Right atrium auricular region (tissue), 2 donors: Measurements from ENCODE around the gene RFT1. TPM values are rescaled to one million over a fixed set of nuclear protein-coding genes. Genes with fewer than 3 reads are reported as not detected.

Source experiments
- DNase-seq: peaks from one replicate; pipeline ENCODE4 v3.0.0-alpha.2; 2019; ENCODE audit warnings: low spot score
- H3K27ac ChIP-seq, 2 donors: fragments of 200-600 bp; sonication (generic); 1 replicate in 1 of 2; 2 replicates in 1 of 2; pipeline ENCODE4 v1.5.1; 2016 to 2019
- H3K27me3 ChIP-seq, 2 donors: fragments of 200-600 bp; sonication (generic); one replicate each; pipeline versions ENCODE4 v1.5.1 to v1.6.0; 2017 to 2019
- H3K36me3 ChIP-seq: fragments of 200-600 bp; sonication (generic); one replicate; pipeline ENCODE4 v1.5.1; 2016
- H3K4me1 ChIP-seq, 2 donors: fragments of 200-600 bp; sonication (generic); one replicate each; pipeline versions ENCODE4 v1.5.1 to v1.6.0; 2017 to 2019
- H3K4me3 ChIP-seq, 2 donors: fragments of 200-600 bp; sonication (generic); 1 replicate in 1 of 2; 2 replicates in 1 of 2; pipeline ENCODE4 v1.5.1; 2017 to 2019; ENCODE audit warnings: mild to moderate bottlenecking in 1 of 2, moderate library complexity in 1 of 2
- H3K9me3 ChIP-seq, 2 donors: fragments of 200-600 bp; sonication (generic); one replicate each; pipeline ENCODE4 v1.5.1; 2019
- total RNA-seq, 2 donors: library from RNA; depleted of rRNA; stranded (reverse); fragments of >200 nt; gene quantifications; one replicate each; pipeline ENCODE4 v1.1.0, GENCODE V29; 2016
- TF ChIP-seq, protein P1 (sequence below), 2 donors: fragments of 200-600 bp; sonication (generic); IDR thresholded peaks; one replicate each; pipeline ENCODE4 v1.5.1; 2019; ENCODE audit warnings: antibody characterized with exemption in 2 of 2

The RFT1 gene
- total RNA-seq, 2 donors from 2014 or later, result 6.2 to 6.8 TPM

DNA sequence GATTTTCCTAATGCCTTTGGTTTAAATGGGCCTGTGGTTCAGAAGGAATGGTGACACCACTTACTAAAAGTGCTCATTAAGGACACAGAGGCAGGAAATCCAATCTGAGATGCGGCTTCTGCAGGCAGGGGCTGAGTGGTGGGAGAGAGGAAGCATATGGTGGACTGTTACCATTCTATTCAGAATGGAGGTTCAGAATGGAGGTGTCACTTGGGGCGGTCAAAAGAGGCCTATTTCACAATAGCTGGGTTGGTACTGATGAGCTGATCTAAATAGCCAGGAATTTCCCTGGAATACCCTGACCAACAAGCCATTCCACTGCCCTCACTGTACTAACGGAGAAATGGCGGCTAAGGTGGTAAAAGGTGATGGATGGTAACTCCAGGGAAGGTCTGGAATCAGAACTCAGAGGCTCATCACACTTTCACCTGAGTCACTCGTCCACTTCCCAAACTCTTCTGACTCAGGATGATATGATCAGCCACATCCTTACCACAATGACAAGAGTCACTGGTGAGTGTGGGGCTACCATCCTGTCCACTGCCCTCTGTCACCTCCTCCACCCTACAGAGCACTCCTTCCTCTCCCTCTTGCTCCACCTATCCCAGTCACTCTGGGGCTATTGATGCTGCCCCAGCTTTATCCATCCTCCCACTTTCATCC is 15.7 kb downstream of the RFT1 start:
- H3K9me3 ChIP-seq, result no peaks in the 10 kb centered on the region
- peaks cover 48% of the 10 kb centered on the region for H3K36me3 ChIP-seq
- H3K4me1 ChIP-seq, result peaks cover 0 to 26% of the 10 kb centered on the region in 2 donors
- no peak for DNase-seq
- H3K4me3 ChIP-seq, result no peak overlapping the region
- TF ChIP-seq, protein P1, sequence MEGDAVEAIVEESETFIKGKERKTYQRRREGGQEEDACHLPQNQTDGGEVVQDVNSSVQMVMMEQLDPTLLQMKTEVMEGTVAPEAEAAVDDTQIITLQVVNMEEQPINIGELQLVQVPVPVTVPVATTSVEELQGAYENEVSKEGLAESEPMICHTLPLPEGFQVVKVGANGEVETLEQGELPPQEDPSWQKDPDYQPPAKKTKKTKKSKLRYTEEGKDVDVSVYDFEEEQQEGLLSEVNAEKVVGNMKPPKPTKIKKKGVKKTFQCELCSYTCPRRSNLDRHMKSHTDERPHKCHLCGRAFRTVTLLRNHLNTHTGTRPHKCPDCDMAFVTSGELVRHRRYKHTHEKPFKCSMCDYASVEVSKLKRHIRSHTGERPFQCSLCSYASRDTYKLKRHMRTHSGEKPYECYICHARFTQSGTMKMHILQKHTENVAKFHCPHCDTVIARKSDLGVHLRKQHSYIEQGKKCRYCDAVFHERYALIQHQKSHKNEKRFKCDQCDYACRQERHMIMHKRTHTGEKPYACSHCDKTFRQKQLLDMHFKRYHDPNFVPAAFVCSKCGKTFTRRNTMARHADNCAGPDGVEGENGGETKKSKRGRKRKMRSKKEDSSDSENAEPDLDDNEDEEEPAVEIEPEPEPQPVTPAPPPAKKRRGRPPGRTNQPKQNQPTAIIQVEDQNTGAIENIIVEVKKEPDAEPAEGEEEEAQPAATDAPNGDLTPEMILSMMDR (IDR thresholded peaks at IDR 0.05), result no peak
- H3K27ac ChIP-seq, result peak overlapping the region in 1 of 2 donors; percentile 76
- no peaks in the 10 kb centered on the region for H3K27me3 ChIP-seq

GRCh38 chr3:53114011-53114400 is 16.2 kb downstream of the RFT1 start:
- peak; percentile 89 for DNase-seq
- H3K4me3 ChIP-seq, result no peak overlapping the region
- peak overlapping the region; percentile 62 to 76 for H3K27ac ChIP-seq
- H3K27me3 ChIP-seq, result no peaks in the 10 kb centered on the region
- peaks cover 0 to 21% of the 10 kb centered on the region in 2 donors for H3K4me1 ChIP-seq
- H3K9me3 ChIP-seq, result no peaks in the 10 kb centered on the region
- TF ChIP-seq, protein P1 (IDR thresholded peaks at IDR 0.05), result peak; percentile 85 to 95
- peaks cover 48% of the 10 kb centered on the region for H3K36me3 ChIP-seq

DNA sequence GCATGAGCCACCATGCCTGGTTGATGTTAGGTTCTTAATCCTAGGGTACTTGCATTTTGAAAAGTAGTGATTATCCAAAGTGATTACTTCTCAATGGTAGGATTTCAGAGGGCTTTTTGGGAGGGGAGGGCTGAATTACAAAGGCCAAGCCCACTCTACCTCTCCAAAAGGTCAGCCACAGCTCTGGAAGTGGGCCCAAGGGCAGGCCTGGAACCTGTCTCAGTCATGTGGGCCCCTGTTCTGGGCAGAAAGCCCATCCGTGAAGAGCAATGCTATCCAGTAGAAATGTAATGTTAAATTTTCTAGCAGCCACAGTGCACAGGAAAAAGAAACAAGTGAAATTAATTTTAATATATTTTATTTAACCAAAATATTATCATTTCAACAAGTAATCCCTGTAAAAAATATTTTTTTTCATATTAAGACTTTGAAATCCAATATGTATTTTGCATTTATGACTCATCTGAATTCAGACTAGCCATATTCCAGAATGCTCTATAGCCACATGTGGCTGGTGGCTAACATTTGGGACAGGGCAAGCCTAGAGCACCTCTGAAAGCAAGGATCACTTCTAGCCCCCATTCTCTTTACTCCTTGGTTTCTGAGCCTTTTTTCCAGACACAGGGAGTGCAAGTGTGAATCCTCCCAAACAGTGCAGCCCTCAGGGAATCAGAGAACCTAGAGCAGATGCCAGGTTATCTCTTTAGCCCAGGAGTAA is 16.8 kb downstream of the RFT1 start:
- no peak for DNase-seq

GRCh38 chr3:53111822-53112221 is 18.4 kb downstream of the RFT1 start:
- H3K27ac ChIP-seq, result peak overlapping the region in 1 of 2 donors; percentile 76
- peaks cover 28% of the 10 kb centered on the region for H3K36me3 ChIP-seq
- no peaks in the 10 kb centered on the region for H3K27me3 ChIP-seq
- no peak for DNase-seq
- H3K9me3 ChIP-seq, result no peaks in the 10 kb centered on the region
- TF ChIP-seq, protein P1 (IDR thresholded peaks at IDR 0.05), result no peak
- H3K4me1 ChIP-seq, result peaks cover 0 to 17% of the 10 kb centered on the region in 2 donors
- no peak overlapping the region for H3K4me3 ChIP-seq

More for the DNA sequence above, 16.8 kb downstream of the RFT1 start:
- TF ChIP-seq, protein P1 (IDR thresholded peaks at IDR 0.05), result no peak
- Histone ChIP-seq H3K4me3 (no peak overlapping the region), H3K36me3 (peaks cover 45% of the 10 kb centered on the region), H3K4me1 (peaks cover 0 to 21% of the 10 kb centered on the region in 2 donors), H3K9me3 (no peaks in the 10 kb centered on the region), H3K27me3 (no peaks in the 10 kb centered on the region), H3K27ac (peak overlapping the region; percentile 62 to 76)

- H3K27me3 ChIP-seq, result no peaks in the 10 kb centered on the region
- peaks cover 17% of the 10 kb centered on the region for H3K36me3 ChIP-seq
- H3K4me1 ChIP-seq, result peaks cover 0 to 17% of the 10 kb centered on the region in 2 donors
- no peak overlapping the region for H3K4me3 ChIP-seq
- peak; percentile 69 for DNase-seq
- no peaks in the 10 kb centered on the region for H3K9me3 ChIP-seq
- H3K27ac ChIP-seq, result no peak overlapping the region
- TF ChIP-seq, protein P1 (IDR thresholded peaks at IDR 0.05), result peak in 1 of 2 donors; percentile 57
These were observed 20.1 kb downstream of the RFT1 start for GRCh38 chr3:53109891-53110771.
